Measurements from ENCODE around the gene VEGFB.
"Not testable (repeated sequence)": the region's sequence is repeated elsewhere in the genome, so short reads cannot be mapped to it uniquely, and the experiment has no call there.

The VEGFB gene

GRCh38 chr11:64232182-64232966 lies 2.0 kb upstream of the VEGFB start:
- no peak for DNase-seq (ENCODE audit: low read depth)

GRCh38 chr11:64232967-64233315 lies 1.4 kb upstream of the VEGFB start:
- no peak for DNase-seq (ENCODE audit: low read depth)

- DNase-seq (ENCODE audit: low read depth) = peak; percentile 36
Measured at GRCh38 chr11:64234647-64235379, 429 bp downstream of the VEGFB start.

- no peak for DNase-seq (ENCODE audit: low read depth)
Measured at GRCh38 chr11:64235437-64236161, 1.2 kb downstream of the VEGFB start.

GRCh38 chr11:64237484-64237951 lies 3.1 kb downstream of the VEGFB start:
- DNase-seq (ENCODE audit: low read depth) = no peak

DNA sequence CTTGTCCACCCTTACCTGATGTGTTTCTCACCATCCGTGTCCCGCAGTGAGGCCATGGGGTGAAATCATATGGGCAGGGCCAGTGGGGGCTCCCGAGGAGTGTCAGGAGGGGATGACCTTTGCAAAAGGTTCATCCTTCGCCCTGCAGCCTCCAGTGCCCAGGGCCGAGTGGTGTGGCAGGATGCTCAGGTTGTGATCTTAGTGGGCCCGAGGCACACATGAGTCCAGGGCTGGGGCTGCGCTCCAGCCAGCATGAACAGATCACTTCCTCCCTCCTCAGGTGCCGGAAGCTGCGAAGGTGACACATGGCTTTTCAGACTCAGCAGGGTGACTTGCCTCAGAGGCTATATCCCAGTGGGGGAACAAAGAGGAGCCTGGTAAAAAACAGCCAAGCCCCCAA lies 3.7 kb downstream of the VEGFB start:
- no peak for DNase-seq (ENCODE audit: low read depth)

DNA sequence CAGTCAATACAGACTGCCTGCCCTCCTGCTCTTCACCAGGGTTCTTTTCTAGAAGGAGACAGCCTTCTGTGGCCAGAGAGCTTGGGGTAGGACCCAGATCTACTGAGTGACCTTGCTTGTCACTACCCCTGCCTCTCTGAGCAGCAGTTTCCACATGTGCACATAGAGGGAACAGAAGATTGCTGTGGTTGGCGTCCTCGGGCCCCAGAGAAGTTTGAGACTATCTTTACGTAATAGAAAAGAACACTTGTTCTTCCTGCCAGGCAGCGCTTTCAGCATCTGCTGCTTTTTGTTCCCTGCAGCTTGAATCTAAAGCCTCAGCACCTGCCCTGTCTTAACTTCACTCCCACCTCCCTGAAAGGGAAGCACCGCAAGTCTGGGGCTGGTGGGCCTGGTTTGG lies 4.6 kb downstream of the VEGFB start:
- DNase-seq (ENCODE audit: low read depth) = no peak

DNA sequence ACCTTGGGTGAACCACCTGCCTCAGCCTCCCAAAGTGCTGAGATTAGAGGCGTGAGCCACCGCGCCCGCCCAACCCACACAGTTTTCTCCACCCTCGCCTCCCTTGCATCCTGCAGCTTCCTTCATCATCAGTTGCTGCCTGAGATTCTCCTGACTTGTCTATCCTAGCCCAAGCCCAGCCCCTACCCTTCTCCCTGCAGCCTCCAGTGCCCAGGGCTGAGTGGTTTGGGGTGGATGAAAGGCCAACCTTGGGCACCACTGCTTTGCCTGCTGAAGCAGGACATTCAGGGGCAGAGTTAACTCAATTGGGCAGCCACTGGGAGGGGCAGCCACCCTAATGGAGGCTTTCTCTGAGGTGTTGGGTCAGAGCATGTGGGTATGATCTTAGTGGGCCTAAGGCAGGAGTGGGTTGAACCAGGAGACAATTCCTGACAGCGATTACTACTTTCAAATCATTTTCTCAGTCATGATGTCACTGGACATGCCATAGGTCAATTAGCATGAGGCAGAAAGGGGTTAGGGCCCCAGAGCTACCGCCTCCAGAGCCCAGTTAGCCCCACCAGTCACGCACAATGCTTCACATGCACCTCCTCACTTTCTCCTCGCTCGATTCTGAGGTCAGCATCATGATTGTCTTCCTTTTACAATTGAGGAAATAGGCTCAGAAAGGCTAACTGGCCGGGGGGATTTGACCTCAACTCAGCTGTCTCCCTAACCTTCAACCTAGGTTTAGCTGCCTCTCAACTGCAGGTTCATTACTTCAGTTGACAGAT lies 5.5 kb downstream of the VEGFB start:
- DNase-seq (ENCODE audit: low read depth) = no peak

DNA sequence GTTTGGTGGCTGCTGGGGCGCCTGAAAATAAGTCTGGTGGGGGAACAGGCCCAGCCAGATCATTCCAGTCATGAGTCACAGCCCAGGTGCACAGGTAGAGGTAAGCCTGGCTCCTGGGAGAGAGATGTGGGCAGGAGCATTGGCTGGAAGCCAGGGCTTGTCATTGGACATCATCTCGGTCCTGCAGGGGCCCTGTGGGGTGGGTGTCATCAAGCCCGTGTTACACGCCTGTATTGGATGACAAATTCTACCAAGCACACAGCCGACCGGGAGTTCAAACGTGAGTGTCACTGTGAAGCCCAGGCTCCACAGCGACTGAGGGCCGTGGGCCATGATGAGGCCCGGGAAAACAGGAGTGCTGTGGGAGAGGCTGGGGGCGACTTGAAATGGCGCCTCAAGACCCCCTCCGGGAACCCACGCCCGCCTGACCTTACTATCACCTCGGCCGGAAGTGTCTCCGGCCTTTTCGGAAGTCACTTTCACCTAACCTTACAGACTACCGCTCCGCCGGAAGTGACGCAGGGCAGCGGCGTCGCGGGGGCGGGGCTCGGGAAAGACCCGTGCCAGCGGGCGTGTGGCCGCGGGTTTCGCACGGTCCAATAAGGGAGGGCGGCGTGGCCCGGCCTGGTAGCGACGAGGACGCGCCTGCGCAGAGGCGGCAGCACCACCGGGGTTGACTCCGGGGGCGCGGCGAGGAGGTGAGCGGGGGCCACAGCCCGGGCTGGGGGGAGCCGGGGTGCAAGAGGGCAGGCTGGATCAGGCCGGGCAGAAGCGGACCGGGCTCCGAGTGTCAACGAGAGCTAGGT lies 6.3 kb downstream of the VEGFB start, which contains the start of gene FKBP2:
Gene FKBP2 (plus strand): TSS at position 661 of the 806 bp plus-strand sequence. CDS start 1,293 bp downstream, outside the sequence.
- peak; percentile 99 for DNase-seq (ENCODE audit: low read depth)

- peak; percentile 99 for DNase-seq (ENCODE audit: low read depth)
Measured at GRCh38 chr11:64241241-64241490, 6.8 kb downstream of the VEGFB start.

GRCh38 chr11:64241491-64242374 lies 7.3 kb downstream of the VEGFB start:
- no peak for DNase-seq (ENCODE audit: low read depth)

DNA sequence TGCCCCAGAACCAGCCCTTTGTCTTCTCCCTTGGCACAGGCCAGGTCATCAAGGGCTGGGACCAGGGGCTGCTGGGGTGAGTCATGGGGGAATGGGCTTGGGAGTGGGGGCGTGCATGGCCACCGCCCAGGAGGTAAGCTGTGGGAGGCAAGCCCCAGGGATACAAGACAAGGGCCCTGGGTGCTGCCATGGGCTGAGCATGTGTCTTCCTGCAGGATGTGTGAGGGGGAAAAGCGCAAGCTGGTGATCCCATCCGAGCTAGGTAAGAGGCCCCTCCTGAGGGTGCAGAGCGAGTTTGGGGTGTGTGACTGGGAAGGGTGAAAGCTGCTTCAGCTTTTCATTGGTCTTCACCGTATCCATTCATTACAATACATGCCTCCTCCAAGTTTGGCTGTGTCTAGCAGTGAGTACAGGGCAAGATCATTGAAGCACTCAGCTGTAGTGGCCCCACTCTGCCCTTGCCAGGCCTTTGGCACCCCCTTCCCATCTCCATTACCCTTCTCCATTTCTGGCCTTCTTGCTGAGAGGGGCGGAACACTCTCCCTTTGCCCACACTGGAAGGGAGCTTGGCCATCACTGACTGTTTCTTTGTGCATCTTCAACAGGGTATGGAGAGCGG lies 9.0 kb downstream of the VEGFB start:
- no peak for DNase-seq (ENCODE audit: low read depth)

DNA sequence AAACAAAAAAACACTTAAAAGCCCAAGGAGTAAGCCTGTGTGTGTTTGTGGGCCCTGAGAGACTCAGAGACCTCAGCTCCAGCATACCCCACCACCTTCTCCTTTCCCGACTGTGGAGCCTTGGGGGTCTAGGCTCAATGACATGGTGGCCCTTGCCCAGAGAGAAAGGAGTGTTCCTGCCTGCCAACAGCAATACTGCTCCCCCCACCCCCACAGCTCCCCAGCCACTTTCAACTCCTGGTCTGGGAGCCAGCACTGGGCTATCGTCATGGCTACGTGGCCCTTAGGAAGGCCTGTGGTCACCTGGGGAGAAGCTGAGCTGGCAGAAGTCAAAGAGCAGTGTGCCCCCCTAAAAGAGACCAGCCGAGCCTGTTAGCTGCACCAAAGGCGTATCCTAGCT lies 9.7 kb downstream of the VEGFB start:
- DNase-seq (ENCODE audit: low read depth) = no peak

DNA sequence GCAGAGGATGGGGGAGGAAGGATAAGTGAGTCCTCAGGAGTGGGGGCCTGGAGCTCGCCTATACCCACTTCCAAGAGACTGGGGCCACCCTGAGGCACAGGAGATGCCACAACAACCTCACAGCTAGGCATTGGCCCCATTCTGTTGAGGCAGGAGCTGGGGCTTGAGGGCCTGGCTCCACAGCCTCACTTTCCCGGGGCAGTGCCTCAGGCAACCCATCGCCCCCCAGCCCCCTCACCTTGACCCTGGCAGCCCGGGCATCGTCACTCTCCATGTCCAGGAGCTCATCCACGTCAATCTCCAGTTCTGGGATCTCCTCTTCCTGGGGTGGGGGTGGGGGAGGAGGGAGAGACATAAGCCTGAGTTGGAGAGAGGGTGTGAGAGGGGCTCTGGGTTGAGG lies 10.6 kb downstream of the VEGFB start:
- no peak for DNase-seq (ENCODE audit: low read depth)

GRCh38 chr11:64245401-64245796 lies 11.0 kb downstream of the VEGFB start:
- DNase-seq (ENCODE audit: low read depth) = no peak

- peak; percentile 72 for DNase-seq (ENCODE audit: low read depth)
Measured at GRCh38 chr11:64245797-64246620, 11.6 kb downstream of the VEGFB start.

DNA sequence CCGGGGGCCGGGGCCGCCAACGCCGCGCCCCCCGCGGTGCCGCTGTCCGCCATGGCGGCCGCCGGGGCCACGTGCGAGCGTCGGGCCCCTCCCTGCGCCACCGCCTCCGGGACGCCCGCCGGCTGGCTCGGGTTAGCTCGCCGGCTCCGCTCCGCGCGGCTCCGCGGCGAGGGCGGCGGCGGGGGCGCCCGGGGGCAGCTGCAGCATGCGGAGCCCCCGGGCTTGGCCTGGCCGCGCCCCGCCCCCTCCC lies 12.2 kb downstream of the VEGFB start:
- not testable (repeated sequence) for DNase-seq (ENCODE audit: low read depth)

DNA sequence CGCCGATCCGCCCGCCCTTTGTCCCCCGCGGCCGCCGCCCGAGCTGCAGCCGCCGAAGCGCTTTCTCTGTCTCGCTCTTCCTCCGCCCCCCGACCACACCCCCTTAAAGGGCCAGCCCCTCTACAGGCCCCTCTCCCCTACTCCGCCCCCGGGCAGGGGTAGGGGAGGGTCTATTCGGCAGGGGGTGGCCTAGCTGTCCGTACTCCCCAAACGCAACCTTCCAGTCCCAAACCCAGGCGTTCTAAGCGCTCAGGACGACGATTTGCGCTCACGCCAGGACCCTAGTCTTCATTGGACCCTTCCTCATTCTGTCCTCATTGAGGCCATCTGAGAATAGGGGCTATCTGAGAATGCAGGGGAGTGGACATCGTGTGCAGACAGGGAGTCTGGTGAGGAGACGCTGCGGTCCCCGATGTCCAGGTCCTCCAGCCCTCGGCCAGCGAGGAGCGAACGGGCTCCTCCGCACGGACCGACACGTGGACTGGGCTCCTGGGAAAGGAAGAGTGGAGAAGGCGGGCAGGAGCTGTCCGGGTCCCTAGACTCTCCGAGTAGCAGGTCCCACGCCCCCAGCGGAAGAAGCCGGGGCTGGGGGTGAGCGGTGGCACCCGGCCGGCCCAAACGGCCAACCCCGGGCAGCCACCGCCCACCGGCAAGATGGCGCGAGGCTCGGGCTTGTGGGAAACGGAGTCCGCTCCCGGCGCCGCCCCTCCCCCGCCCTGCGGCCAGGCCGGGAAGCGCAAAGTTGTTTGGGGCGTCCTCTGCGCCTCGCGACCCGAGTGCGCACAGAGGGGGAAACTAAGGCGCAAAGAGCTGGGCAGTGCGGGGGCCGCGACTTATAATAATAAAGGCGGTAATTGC lies 12.7 kb downstream of the VEGFB start, which contains the start of gene PPP1R14B:
Gene PPP1R14B (minus strand): TSS at position 73 of the 858 bp plus-strand sequence. CDS start 270 bp downstream, outside the sequence.
- DNase-seq (ENCODE audit: low read depth) = peak; percentile 73

Data from activated T-helper 9 cell treated with anti-CD3 and anti-CD28 coated beads, Interleukin-2, amount 50 U/mL, for 16 hours (primary cell).